HS-5 (cell line): Measurements from ENCODE around the gene HSDL1.

Experiments used
- DNase-seq: peaks from one replicate; pipeline ENCODE4 v3.0.0-alpha.2; 2012; ENCODE audit warnings: low read depth

Gene HSDL1

DNA sequence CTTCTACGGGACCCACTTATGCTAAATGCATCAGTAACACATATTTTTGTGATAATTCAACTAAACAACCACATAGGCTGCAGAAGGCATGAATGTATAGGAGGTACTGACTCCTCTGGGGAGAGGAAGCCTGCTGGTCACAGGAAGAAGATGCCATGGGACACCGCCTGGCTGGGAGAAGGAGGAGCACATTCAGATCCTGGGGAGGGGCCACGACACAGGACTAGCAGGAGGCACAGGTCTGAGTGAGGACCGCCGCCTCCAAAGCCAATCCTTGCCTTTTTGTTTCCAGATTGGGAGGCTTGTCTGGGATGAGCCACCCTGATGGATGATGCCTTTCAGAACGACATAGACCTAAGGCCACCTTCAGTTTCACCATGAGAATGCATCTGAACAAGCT lies 62.9 kb downstream of the HSDL1 start:
- DNase-seq = no peak

DNA sequence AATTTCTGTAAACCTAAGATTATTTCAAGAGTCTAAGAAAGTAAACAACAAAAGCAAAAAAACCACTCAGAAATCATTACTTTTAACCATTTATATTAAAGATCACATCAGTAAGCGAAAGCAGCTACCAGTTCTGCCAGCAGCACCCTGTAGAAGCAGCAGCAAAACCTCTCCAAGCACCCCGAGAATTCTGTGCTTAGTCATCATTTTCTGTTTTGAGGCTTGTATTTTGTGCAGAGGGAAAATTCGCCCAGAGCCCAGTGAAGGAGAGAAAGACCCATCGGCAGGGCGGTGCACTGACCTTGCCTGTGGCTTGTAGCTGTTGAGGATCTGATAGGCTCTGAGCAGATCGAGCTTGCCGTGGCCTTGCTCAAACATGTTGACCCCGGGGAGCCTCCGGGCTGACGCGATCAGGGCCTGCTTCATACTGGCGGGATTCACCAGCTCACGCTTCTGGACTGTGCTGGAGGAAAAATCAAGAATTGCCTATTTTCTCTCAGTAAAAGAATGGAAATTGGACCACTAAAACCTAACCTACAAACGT lies 63.5 kb downstream of the HSDL1 start:
- no peak for DNase-seq

DNA sequence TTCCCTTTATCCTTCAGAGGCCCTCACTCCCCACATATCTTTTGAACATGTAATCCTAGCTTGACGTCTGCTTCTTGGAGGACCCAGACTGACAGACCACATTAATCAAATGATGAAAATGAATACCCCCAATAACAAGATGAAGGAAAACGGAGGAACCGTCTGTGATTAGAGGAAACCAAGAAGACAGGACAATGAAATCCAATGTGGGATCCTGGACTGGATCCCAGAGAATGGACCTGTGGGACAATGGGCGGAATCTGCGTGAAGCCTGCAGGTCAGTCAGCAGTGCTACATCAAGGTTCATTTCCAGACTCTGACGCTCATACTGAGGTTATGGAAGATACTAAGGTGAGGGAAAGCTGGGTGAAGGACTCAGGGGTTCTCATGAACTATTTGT lies 64.2 kb downstream of the HSDL1 start:
- no peak for DNase-seq

DNA sequence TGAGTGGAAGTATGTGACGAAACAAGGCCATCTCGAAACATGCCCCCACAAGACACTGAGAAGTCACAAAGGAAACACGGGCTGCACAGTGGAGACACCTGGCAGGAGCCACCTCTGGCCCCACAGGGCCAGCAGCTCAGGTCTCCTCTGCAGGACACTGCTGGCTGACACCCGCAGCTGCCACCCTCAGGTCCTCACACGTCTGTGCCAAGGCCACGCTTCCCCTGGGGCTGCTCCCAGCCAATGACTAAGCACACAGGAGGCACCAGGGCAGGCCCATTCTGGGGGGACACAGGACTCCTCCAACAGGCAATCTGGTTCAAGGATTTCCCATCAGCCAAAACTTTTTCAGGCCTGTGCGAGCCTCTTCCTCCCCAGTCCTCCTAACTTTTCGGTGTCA lies 64.6 kb downstream of the HSDL1 start:
- no peak for DNase-seq

DNA sequence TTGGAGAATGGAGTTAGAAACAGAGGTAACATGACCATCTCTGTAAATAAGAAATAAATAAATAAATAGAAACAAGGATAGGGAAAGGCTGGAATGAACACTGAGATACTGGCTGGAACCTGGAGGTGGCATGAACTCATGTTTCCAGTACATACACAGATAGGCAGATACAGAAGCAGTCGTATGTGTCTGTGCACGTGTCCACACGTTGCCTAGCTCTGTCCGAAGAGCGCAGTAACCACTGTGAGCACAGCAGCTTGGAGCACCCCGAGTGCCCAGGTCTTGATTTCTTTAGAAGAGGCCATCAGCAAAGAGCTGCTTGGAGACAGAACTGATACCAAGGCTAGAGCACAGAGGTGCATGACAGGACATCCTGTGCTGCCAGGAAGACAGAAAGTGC lies 65.3 kb downstream of the HSDL1 start:
- DNase-seq = no peak

DNA sequence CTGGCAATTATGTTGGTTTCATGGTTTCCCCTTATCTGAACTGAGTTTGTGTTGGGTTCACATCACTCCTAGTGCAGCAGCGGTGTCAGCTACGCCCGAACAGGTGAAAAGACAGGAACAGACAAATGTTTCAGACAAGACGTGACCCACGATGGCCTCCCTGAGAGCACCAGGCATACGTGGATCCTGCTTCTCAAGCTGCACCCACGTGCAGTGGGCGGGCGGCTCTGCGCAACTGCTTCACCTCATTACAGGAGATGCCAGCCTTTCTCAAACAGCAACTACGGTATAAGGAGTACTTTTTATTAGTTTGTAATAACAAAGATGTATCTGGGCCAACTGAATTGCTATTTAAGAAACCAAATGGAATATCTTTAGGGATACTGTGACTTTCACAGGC lies 69.6 kb downstream of the HSDL1 start:
- DNase-seq = no peak

DNA sequence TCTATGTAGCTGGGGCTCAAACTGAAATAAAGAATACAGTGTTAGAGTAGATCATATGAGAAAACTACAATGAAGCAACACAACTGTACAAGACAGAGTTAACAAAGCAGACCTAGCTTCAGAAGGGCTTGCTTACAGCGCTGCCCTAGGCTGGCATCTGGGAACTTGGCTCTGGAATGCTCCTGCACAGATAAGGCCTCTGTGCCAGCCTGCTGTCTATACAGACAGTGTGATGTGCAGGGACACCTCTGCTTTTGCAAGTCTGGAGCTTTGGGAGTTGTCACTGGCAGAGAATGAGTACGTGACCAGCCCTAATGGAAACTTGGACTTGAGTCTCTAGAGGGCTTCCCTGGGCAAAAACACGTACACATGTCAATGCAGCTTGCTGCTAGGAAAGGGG lies 70.3 kb downstream of the HSDL1 start:
- DNase-seq = no peak
